Cardiac fibroblast (primary cell): ENCODE measurements around the gene DDX20.

Experiments used
- DNase-seq, 2 donors: peaks; one replicate each; pipeline versions ENCODE4 v3.0.0 to v3.0.0-alpha.2; 2010; ENCODE audit warnings: low read depth in 2 of 2
- H3K4me3 ChIP-seq, 2 donors: replicated peaks in 1 of 2; 1 replicate in 1 of 2; 2 replicates in 1 of 2; pipeline ENCODE4 v1.5.1; 2011; ENCODE audit warnings: low read depth in 2 of 2, low read length in 2 of 2, mild to moderate bottlenecking in 2 of 2, moderate library complexity in 1 of 2
- TF ChIP-seq, protein P1 (sequence below): IDR thresholded peaks from one replicate; pipeline ENCODE4 v1.5.1; 2011; ENCODE audit warnings: low read depth, mild to moderate bottlenecking, low read length, inconsistent platforms

Gene DDX20

GRCh38 chr1:111746614-111746999, 9.1 kb upstream of the DDX20 start:
- no peak overlapping the region for H3K4me3 ChIP-seq
- TF ChIP-seq, protein P1, sequence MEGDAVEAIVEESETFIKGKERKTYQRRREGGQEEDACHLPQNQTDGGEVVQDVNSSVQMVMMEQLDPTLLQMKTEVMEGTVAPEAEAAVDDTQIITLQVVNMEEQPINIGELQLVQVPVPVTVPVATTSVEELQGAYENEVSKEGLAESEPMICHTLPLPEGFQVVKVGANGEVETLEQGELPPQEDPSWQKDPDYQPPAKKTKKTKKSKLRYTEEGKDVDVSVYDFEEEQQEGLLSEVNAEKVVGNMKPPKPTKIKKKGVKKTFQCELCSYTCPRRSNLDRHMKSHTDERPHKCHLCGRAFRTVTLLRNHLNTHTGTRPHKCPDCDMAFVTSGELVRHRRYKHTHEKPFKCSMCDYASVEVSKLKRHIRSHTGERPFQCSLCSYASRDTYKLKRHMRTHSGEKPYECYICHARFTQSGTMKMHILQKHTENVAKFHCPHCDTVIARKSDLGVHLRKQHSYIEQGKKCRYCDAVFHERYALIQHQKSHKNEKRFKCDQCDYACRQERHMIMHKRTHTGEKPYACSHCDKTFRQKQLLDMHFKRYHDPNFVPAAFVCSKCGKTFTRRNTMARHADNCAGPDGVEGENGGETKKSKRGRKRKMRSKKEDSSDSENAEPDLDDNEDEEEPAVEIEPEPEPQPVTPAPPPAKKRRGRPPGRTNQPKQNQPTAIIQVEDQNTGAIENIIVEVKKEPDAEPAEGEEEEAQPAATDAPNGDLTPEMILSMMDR = no peak
- no peak for DNase-seq

DNA sequence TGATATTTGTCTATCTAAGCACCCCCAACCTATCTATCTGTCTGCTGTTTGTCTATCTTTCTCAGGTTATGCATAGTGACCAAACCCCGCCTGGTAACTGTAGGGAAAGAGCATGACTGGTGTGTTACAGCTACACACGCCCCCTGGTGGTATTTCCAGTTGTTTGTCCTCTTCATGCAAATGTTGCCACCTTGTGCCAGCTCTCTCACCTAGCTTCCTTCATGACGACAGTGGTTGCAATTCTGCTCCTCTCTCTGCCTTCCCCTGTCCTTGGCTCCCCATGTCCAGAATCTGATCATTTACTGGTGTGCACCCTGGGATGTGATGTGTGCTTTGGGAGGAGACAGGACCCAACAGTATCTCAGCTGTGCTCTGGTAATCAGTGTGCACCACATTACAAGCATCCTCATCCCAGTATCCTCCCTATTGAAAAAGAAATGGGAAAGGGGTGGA, 8.4 kb upstream of the DDX20 start:
- no peak overlapping the region for H3K4me3 ChIP-seq
- DNase-seq = peak; percentile 86 to 91
- TF ChIP-seq, protein P1 = peak; percentile 63

DNA sequence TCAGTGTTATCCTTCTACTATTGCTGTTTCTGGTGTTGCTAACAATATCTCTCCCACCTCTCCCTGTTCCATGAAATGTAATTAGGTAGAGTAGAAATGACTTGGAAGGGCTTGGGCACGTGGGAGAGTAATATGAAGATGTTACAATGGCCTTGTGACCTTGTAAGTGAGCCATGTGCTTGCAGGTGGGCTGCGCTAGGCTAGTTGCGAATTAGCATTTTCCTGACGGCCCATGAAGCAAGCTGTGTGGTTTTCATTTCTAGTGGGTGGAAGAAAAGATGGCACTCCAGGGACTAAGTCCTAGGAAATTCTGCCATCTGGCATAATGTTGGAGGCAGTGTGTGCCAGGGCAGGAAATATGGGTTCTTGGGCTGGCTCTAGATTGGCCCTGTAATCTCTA, 7.8 kb upstream of the DDX20 start:
- DNase-seq = no peak
- no peak overlapping the region for H3K4me3 ChIP-seq
- TF ChIP-seq, protein P1 = no peak

- H3K4me3 ChIP-seq = no peak overlapping the region
Observed at GRCh38 chr1:111749628-111750027, 6.1 kb upstream of the DDX20 start.

DNA sequence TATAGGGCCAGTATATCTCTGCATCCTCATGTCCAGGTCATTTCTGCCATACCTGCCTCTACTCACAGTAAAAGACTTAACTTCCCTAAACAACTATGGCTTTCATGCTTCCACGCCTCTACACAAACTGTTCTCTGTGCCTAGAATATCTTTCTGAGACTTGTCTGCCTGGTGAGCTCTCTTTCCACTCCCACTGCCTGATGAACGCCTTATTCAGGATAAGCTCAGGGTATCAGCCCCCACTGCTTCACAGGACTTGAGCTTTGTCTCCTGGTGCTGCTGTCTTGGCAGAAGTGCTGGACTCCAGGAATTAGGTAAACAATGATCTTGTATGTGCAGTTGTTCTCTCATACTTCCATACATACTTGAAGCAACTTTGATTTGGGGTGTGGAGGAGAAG, 4.8 kb upstream of the DDX20 start:
- DNase-seq = no peak
- no peak overlapping the region for H3K4me3 ChIP-seq
- TF ChIP-seq, protein P1 = no peak

More at GRCh38 chr1:111749628-111750027, 6.1 kb upstream of the DDX20 start:
- DNase-seq = no peak
- TF ChIP-seq, protein P1 = no peak

DNA sequence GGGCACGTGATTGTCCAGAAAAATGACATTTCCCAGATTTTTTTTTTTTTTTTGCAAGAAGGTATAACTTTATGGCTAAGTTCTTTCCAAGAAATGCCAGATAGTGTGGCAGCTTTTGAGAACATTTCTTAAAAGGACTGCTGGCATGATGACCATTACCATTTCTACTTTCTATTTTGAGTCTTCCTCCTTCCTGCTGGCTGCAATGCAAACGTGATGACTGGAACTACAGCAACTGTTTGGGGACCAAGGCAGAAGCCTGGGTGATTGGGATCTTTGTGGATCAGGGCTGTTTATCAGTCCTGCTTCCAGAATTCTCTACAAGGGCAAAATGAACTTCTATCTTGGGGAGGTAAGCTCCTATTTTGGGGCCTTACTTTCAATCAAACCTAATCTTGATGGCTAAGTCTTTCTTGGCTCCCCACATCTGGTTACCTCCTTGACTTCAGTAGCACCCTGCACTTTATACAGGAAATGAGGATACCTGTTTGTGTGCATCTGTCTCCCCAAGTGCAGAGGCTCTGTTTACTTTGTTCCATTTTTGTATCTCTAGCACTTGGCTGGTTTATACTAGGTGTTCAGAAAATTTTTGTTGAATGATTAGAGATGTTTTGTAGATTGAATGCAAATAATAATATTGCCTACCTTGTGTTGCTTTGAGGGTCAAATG, 3.7 kb upstream of the DDX20 start:
- TF ChIP-seq, protein P1 = no peak
- H3K4me3 ChIP-seq = no peak overlapping the region
- no peak for DNase-seq

- peak overlapping the region; percentile 83 to 87 for H3K4me3 ChIP-seq
- DNase-seq = peak; percentile 79 to 82
- TF ChIP-seq, protein P1 = no peak
Observed at GRCh38 chr1:111754984-111755330, 744 bp upstream of the DDX20 start.
